Measurements from ENCODE around the gene PRR13. TPM values are rescaled to one million over a fixed set of nuclear protein-coding genes. Genes with fewer than 3 reads are reported as not detected.

The PRR13 gene
- total and polyA plus RNA-seq, 2 of the 8 experiments (the other 6 are each of a cell fraction or from before 2014, with no cell fraction given) = 82.9 to 185 TPM

DNA sequence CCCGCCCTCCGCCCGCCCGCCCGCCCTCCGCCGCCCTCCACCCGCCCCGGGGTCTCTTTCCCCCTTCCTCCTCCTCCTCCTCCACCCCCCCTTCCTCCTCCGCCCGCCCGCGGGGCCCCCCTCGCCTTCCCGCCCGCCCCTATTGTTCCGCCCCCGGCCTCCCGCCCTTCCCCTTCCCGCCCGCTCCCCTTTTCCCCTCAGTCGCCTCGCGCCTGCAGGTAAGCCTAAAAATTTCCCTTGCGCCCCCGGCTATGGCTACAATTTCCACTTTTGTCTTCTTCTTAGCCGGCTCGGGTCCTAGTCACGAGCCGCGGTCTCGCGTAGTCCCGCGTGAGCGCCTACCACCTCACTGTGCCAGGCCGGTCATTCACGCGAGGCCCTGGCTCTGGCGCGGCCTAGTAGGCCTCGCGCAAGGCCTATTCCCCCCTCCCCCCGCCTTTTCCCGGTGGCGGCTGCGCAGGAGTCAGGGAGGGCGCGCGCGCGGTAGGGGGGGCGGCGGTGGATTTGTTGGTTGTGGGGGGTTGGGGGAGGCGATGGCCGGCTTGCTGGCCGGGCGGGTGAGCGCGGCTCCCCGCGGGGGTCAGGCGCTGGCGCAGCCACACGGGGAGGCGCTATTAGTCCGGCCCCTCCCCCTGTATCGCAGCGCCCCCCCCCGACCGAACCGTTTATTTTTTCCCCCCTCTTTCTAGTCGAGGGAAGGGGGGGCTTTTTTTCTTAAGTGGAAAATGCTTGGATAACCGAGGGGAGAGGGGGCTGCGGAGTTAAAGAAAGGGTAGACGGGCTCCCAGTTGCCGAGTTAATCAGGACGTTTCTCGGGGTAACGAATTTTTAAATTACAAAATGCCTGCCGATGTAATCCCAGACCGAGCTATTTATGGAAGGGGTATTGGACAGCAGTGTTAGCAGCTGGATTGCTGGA is 10.9 kb downstream of the PRR13 start (continued):
- TF ChIP-seq KDM4A (IDR thresholded peaks at IDR 0.05; ENCODE audit: low read depth, low read length, severe bottlenecking) (no peak), SIN3A (conservative IDR thresholded peaks at IDR 0.05 in 1 of 2, IDR thresholded peaks at IDR 0.05 in 1 of 2; ENCODE audit: low read depth in 1 of 2, low read length in 2 of 2) (no peak)
